HT1080 (cell line): ENCODE results near the gene ITGA3. TPM values are rescaled to one million over a fixed set of nuclear protein-coding genes. Genes with fewer than 3 reads are reported as not detected.
A peak's percentile ranks its signal among the peaks of the same experiment; 100 is the strongest.
"Not testable (repeated sequence)": the region's sequence is repeated elsewhere in the genome, so short reads cannot be mapped to it uniquely, and the experiment has no call there.

Experiments
- DNase-seq: peaks from one replicate; pipeline ENCODE4 v3.0.0-alpha.2; 2015; ENCODE audit warnings: low read depth
- total RNA-seq: library from RNA; depleted of rRNA; stranded (reverse); fragments of >200 nt; shearing (Covaris generic); gene quantifications from 2 replicates; pipeline ENCODE4 v1.2.3, GENCODE V29; 2014

Gene ITGA3
- total RNA-seq, 1 experiment from 2014 or later: 729 TPM

DNA sequence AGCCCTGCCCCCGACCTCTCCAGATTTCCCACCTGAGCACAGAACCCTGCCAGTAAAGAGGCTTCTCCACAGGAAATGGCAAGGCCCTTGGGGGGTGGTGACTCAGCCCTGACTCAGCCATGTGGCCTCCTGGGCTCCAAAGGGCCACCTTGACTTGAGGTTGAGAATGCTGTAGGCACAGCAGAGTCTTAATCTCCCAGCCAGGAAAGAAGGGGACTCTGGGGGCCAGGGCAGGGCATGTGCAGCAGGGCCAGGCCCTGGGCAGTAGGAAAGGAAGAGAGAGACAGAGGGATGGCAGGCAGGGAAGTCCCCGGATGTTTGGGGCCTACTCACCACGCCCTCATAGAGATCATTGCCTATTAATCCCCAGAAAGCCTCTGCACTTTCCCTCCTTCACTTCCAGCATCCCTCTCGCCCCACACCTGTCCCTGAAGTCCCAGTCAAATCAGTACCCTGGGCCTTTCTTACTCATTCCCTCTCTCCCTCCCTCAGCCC is 4.8 kb upstream of the ITGA3 start:
- DNase-seq: peak; percentile 100

DNA sequence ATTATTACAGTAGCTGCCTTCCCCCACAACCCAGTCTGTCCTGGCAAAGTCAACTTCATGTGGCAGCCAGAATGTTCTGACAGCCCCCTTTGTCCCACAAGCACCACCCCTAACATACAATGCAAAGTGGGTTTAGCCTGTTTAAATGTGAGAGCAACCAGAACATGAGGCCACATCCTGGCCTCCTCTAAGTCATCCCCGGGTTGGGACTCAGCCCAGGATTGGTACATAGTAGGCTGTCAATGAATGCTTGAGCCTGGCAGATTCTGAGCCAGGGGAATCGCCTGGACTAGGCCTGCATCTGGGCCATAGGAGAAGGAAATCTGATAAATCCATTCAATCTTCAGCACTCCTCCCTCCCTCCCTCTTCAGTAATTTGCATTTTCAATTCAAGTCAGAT is 4.3 kb upstream of the ITGA3 start:
- DNase-seq: no peak

DNA sequence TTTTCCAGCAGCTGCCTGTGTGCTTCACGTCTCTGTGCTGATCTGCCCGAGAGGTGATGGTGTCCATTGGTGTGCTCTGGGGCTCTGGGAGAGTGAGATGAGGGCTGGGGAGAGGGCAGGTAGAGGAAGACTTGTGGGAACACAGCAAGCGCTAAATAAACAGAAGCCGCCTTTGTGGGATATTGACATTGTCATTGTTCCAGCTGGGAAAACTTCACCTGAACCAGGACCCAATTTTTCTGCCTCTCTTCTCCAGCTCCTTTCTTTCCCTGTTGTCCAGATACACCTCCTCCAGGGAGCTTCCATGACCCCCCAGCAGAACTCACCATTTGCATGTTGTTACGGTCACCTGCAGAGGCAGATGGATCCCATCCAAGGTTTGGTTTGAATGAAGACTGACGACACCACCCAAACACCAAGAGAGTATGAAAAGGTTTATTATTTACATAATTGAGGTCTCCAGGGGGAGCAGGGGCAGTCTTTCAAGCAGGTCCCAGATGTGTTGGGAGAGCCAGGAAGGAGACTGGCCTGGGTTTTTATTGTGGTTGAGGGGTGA is 3.6 kb upstream of the ITGA3 start:
- DNase-seq: no peak

DNA sequence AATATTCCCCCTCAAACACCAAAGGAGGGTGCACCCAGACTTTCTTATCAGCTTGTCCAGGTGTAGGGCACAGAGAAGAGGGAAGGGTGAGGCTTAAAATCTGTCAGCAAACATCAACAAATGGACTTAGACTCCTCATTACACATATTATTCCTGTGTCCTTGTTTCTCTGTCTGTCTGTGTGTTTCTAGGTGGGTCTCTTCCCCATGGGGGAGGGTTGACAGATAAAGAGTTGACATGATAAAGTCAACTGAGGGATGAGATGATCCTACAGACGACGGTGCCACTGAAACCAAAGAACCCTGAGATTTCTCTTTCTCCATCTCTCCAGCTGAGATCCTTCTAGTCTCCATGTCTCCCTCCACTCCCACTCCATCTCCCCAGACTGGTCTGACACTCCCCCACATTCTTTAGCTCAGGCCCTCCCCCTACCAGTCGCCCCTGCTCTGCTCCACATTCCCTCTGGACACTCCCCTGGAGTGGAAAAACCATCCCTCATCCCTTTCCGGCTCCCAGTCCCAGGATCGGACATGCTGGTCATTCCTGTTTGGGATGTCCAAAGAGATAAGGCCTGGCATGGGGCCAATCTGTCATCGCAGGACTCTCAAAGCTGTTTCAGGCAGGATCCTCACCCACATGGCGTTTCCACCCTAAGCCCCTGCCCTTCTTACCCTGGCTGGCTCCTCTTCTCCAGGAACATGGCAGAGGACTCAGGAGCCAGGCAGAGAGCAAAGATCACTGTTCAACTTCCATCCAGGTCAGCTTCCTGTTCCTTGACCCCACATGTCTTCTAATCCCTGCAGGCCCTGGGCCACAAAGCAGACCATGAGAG is 2.9 kb upstream of the ITGA3 start:
- peak; percentile 23 for DNase-seq

DNA sequence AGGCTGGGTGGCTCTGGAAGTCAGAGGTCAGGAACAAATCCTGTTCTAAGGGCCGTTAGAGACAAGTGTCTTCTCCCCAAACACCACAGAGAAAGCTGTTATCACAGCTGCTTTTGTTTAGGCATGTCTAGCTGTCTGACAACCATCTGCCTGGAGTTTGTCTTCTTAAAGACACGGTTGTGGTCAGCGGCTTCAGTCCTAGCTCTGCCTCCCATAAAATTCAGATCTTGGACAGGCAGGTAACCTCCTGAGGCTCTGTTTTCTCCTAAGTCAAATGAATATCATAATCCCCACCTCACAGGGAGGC is 2.3 kb upstream of the ITGA3 start:
- DNase-seq: no peak

DNA sequence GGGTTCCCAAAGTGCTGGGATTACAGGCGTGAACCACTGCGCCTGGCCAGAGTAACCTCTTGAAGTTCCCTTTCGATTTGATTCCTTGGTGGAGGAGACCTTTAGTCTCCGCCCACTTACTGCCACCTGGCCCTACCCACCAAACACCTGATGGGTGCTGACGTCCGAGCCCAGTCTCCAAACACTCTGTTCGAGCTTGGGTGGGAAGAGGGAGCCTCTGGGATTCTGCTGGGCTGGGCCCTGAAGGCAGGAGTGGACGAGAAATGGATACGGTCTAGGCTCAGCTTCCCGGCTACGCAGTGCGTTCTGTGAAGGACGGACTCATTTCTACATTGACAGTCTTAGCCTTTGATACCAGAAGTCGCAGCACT is 870 bp upstream of the ITGA3 start:
- peak; percentile 59 for DNase-seq

DNA sequence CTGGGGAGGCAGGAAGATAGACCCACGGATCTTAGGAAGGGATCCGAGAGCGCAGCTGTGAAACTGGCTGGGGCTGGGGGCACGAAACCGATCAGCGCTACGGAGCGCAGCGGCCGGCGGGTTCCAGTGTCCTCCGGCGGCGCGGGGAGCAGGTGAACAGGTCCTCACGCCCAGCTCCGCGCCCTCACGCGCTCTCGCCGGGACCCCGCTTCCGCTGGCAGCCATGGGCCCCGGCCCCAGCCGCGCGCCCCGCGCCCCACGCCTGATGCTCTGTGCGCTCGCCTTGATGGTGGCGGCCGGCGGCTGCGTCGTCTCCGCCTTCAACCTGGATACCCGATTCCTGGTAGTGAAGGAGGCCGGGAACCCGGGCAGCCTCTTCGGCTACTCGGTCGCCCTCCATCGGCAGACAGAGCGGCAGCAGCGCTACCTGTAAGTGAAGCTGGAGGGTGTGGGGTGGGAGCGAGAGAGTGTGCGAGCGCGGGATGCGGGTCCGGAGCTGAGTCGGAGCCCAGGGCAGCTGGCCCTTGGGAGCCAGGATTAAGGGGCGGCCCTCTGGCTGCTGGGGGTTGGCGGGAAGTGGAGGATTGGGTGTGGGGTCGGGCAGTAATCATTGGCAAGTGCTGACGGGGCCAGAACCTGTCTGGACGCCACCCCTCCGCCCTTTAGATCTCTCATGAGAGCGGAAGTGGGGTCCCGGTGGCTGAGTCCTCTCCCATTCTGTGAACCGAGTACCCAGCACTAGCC is 479 bp downstream of the ITGA3 start:
- peak; percentile 75 for DNase-seq

DNA sequence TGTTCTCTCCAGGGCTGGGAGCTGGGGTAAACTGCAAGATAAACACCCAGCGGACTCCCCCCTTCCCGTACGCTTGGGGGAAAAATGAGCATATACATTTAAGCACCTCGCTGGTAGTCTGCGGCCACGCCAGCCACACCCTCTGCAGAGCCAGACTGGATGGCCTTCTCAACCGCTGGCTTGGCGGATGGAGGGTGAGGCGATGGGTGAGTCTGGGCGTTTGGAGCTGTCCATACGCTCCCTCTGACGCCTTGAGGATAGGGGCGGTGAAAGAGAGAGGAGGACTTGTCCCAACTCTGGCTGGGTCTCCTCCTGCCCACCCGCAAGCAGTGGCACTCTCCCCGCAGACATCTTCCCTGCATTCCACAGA is 1.0 kb downstream of the ITGA3 start:
- no peak for DNase-seq

DNA sequence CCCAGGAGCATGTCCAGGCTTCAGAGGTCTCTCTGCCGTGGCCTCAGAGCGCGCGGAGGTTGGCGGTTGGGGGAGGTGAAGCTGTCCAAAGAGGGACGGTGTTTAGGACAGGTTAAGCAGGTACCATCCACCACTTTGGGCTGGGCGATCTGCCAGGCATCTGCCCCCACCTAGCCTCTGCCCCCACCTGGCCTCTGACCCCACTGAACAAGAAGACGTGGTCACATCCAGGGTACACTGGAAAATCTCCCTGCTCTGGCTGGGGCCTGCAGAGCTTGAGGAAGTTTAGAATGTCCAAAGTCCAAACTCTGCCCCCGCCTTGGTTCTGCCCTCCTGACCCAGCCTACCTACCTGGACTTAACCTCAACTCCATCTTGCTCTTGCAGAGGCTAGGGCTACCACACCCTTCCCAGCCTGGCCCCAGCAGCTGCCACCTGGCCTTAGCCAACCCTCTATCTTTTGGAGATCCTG is 1.6 kb downstream of the ITGA3 start:
- no peak for DNase-seq

DNA sequence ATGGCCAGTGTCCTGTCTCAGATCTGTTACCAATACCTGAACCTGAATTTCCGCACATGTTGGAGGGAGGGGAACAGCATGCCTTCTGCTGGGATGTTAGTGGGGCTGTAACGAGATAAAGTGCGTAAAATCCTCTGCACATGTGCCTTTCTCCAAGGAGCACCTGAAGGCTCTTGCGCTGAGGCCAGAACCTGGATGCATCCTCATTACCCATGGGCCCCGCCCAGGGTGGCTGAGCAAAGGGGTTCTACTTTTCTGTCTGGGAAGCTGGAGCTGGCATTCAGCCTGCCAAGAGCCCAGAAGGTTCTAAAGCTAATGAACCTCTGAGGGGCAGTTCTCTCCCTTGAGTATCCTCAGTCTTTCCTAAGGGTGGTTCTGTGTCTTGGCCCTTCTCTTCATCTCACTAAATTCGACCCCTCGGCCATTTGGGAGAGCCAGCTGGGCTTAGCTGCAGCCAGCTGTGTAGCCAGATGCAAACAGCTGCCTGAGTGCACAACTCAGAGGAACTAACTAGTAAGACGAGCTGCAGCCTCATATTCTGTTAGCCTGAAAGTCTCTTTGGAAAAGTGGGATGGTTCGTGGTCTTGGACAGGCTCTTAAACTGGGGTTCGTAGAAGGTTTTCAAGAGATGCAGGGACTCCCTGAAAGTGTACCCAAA is 2.5 kb downstream of the ITGA3 start:
- DNase-seq: no peak

DNA sequence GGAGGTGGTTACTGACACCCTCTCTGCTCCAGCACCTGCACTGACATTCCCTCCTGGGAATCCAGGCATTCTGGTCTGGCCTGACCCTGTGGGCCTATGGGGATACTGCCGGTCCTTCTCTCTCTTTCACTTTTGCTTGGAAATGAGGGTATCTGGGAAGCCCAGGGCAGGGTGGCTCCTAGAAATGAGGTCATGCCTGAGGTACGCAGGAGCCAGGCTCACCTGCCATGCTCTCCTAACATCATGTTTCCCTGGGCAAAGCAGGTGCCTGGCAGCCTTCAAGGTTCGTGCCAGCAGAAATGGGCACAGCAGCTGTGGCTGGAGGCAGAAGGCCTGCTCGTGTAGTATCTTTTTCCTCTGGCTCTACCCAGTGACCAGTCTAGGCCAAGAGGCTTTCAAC is 3.3 kb downstream of the ITGA3 start:
- DNase-seq: no peak

DNA sequence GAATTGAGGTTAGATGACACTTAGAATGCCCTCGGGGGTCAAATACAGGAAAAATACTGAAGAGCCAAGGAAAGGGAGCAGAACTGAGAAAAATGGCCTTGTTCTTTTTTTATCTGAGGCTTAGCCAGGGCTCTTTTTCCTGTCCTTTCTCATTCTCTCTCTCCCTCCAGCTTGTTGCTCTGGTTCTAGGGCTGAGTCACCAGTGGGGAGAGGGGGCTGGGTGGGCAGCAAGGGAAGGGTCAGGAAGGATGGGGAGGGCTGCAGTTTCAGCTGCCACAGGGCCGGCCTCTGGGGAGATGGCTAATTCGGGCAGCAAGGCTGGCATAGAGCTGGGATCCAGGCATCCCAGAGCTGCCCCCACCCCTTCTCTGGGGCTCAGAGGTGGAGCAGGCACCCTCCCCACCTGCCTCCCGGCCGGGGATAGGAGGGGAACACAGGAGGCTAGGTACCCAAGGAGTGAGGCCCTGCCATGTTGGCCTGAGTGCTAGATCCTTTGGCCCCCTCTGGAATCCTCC is 3.9 kb downstream of the ITGA3 start:
- DNase-seq: peak; percentile 78

DNA sequence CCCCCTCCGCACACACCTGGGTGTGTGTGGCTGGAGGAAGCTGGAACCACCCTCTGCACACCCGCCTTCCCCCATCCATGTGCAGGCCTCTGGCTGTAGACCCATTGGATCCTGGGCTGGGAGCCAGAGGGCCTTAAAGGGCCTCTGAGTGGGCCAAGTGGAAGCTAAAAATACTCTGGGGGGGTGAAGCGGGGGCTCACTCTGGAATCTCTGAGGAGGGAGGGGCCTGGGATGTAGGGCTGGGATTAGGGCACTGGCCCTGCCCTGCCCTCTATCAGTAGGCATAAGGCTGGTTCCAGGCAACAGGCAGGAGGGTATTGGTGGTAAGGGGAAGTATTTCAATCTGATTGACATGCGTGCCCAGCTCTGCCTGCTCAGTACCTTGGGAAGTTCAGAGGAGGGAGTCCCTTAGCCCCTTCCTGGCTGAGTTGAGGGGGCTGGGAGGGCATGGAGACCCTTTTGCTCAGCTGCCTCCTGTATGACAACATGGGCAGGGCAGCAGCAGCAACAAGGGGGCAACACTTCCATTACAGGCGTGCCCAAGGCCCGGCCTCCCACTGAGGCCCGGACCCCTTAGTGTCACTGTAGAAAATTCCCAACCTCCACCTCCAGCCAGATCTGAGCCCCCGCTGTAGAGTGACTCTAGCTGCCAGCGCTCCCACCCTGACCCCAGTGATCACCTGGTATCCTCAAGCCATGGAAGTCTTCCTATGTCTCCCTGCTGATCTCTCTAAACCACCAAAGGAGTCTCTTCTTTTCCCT is 5.2 kb downstream of the ITGA3 start:
- peak; percentile 86 for DNase-seq

DNA sequence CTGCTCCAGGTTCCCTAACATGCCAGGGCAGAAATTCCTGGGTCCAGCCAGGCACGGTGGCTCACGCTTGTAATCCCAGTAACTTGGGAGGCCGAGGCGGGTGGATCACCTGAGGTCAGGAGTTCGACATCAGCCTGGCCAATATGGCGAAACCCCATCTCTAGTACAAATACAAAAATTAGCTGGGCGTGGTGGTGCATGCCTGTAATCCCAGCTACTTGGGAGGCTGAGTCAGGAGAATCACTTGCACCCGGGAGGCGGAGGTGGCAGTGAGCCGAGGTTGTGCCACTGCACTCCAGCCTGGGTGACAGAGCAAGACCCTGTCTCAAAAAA is 5.8 kb downstream of the ITGA3 start:
- not testable (repeated sequence) for DNase-seq

DNA sequence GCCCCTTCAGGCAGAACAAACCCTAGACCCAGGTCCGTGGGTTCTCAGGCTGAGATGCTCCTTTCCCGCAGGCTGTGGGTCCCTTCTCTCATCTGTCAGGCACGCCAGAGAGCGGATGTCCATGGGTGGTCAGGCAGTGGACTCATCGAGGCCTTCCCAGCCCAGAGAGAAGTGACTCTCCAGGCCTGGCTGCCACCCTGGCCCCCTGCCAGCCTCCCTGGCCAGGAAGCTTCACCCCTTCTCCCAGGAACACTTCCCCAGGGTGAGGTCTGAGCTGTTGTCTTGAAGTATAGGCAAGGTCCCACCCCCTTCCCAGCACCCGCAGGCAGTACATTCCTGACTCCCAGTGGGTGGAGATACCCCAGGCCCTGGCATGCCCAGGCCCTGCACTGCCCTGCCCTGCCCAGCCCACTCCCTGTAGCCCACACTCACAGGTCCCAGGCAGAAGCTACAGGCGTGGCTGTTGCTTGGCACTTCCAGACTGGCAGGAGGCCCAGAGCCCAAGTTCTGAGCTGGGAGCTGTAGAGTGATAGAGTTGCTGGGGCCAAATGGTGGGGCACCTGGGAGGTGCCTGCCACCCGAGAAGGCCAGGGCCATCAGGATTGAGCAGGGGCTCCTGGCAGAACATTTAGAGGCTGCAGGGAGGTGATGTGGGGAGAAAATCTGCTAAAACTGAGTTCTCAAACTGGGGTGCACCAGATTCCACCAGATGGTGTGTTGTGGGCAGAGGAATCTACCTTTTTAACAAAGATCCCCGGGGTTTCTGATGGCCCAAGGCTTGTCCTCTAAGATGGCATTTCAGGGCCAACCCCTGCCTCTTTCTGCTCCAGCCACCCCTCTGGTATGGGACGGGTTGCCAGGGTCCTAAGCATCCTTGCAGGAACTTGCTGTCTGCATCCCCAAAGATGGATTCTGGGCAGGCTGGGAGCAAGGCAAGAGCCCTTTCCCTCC is 6.7 kb downstream of the ITGA3 start:
- peak; percentile 100 for DNase-seq

DNA sequence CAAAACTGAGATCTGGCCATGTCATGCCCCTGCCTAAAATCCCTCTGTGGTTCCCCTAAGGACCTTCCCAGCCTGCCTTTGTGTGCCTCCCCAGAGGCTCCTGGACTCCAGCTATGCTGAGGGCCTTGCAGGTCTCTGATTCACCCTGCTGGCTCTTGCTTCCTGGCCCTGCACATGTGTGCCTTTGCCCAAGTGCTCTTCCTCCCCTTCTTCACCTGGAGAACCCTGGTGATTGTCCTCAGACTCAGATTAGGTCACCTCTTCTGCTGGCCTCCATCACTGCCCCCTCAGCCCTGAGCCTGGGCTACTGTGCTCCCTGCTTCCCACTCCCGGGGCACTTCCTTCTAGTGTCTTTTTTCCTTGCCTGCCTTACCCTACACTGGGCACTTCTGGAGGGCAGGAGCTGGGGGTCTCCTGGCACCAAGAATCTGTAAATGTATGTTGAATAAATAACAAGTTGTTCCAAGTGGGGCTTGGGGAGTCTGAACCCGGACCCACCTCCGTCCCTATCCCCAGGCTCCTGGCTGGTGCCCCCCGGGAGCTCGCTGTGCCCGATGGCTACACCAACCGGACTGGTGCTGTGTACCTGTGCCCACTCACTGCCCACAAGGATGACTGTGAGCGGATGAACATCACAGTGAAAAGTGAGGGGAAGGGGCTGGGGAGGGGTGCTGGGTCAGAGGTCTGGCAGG is 7.8 kb downstream of the ITGA3 start:
- peak; percentile 75 for DNase-seq

DNA sequence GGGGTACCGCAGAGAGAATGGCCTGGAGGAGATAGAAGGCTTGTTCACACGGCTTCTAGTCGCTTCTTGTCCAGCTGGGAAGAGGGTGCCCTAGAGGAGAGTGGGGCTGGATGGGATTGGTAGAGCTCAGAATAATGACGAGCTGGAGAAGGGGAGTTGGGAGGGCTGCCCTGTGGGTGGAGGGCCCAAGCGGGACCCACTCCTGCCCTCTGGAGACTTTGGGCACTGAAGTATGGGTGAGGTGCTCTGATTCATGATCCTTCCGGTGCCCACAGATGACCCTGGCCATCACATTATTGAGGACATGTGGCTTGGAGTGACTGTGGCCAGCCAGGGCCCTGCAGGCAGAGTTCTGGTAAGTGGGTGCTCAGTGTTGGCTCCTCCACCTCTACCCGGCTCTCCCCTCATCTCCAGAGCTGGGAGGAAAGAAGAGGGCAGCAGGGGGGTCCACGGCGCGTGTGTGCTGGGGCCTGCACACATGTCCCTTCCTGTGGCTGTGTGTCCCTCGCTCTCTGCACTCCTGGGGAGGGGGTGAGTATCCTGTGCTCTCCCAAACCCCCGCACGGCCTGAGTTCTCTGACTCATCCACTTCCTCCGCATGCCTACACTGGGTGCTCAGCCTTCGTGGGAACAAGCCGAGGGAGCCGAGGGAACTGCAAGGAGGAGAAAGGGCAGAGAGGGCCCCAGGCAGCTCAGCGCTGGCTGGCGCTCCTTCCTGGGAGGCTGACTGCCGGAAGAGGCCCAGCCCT is 8.5 kb downstream of the ITGA3 start:
- peak; percentile 99 for DNase-seq

DNA sequence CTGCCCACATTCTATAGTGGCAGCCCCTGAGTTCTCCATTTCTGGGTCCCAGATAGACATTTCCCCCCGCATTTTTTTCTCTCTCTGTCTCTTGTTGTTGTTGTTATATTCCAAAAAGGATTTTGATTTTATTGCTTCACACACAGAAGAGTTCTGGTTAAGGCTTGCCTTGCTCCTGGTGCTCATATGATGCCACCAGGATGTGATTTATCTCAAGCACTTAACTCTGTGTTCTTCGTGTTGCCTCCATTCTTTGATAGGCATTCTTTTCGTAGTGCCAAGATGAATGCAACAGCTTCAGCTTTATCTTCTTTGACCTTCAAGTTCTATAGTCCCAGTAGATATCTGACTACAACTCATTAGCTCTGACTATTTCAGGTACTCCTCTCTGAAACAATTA is 9.1 kb downstream of the ITGA3 start:
- DNase-seq: no peak

DNA sequence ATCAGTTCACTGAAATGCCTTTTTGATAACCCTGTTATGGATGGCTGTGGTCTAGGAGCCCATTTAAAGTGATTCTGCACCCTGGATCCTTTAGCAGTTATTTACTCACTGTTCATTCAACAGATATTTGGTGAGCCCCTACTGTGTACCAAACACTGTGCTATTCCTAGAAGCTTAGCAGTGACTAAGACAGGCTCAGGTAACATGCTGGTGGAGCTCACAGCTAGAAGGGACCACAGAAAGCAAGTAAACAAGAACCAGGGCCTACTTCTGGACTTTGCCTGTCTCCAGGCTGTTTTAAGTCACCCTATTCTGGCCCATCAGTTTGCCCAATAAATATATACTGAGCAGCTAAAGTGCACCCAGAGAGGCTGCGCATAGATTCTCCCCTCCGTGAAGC is 11.1 kb downstream of the ITGA3 start:
- DNase-seq: no peak
